Gastrocnemius medialis (tissue), 4 donors: Measurements from ENCODE around the gene UNC5A. TPM values are rescaled to one million over a fixed set of nuclear protein-coding genes. Genes with fewer than 3 reads are reported as not detected.

ENCODE experiments used
- ATAC-seq, 2 donors: fragments of 150-250 bp; one replicate each; pipeline ENCODE4 v1.9.1; 2016
- DNase-seq, 2 donors: peaks; one replicate each; pipeline ENCODE4 v3.0.0-alpha.2; 2019
- H3K27ac ChIP-seq, 4 donors: fragments of 200-600 bp; sonication (generic); 1 replicate in 1 of 4; 2 replicates in 3 of 4; pipeline ENCODE4 v1.5.1; 2016 to 2018; ENCODE audit warnings: mild to moderate bottlenecking in 2 of 4, moderate library complexity in 1 of 4
- H3K27me3 ChIP-seq, 3 donors: fragments of 200-600 bp; sonication (generic) in 2 of 3; 1 replicate in 1 of 3; 2 replicates in 2 of 3; pipeline versions ENCODE4 v1.5.1 to v1.6.0; 2016 to 2019; ENCODE audit warnings: mild to moderate bottlenecking in 1 of 3, moderate library complexity in 1 of 3
- H3K36me3 ChIP-seq, 2 donors: fragments of 200-600 bp; sonication (generic) in 1 of 2; one replicate each; pipeline ENCODE4 v1.5.1; 2017 to 2018
- H3K4me1 ChIP-seq, 2 donors: fragments of 200-600 bp; sonication (generic) in 1 of 2; one replicate each; pipeline ENCODE4 v1.5.1; 2016 to 2017; ENCODE audit warnings: mild to moderate bottlenecking in 2 of 2
- H3K4me3 ChIP-seq, 4 donors: fragments of 200-600 bp; sonication (generic) in 3 of 4; 1 replicate in 1 of 4; 2 replicates in 3 of 4; pipeline ENCODE4 v1.5.1; 2016 to 2019; ENCODE audit warnings: mild to moderate bottlenecking in 2 of 4
- H3K9me3 ChIP-seq, 3 donors: fragments of 200-600 bp; sonication (generic) in 2 of 3; 1 replicate in 1 of 3; 2 replicates in 2 of 3; pipeline ENCODE4 v1.5.1; 2016 to 2019
- CTCF ChIP-seq, 5 experiments: fragments of 450-650 bp in 3 of 5; fragments of 200-600 bp in 2 of 5; sonication (generic) in 2 of 5; IDR thresholded peaks in 4 of 5; conservative IDR thresholded peaks in 1 of 5; 1 replicate in 4 of 5; 2 replicates in 1 of 5; pipeline ENCODE4 v1.5.1; 2016 to 2019; ENCODE audit warnings: antibody characterized with exemption in 5 of 5, mild to moderate bottlenecking in 3 of 5, moderate library complexity in 3 of 5
- POLR2A ChIP-seq, 2 donors: fragments of 450-650 bp; IDR thresholded peaks; one replicate each; pipeline ENCODE4 v1.6.1; 2017; ENCODE audit warnings: antibody characterized with exemption in 2 of 2, mild to moderate bottlenecking in 2 of 2, moderate library complexity in 2 of 2
- in situ Hi-C, 4 donors: fragments of 200-750 bp; cut with MboI; loops; one replicate each; pipeline versions ENCODE4 v1.15.0 to v1.8.0; 2017; ENCODE audit warnings: low sequenced_read_pairs in 4 of 4
- intact Hi-C: fragments of 100-400 bp; cut with DNase I; formaldehyde crosslinking; loops from one replicate; pipeline ENCODE4 v1.15.1; 2023; ENCODE audit warnings: low total_unique reads
- total RNA-seq, 4 donors: library from RNA; depleted of rRNA; stranded (reverse); fragments of >200 nt; gene quantifications; one replicate each; pipeline versions ENCODE4 v1.1.0 to v1.2.3, GENCODE V29; 2016

Gene UNC5A
- total RNA-seq, 4 donors from 2014 or later, result 0.10 to 0.55 TPM; not detected in 2

- H3K4me1 ChIP-seq, result no peaks in the 10 kb centered on the region
- in situ Hi-C loops (no loop called here), intact Hi-C loops (no loop called here)
- no peak overlapping the region for H3K27ac ChIP-seq
- H3K36me3 ChIP-seq, result no peaks in the 10 kb centered on the region
- peaks cover 14 to 56% (median 36%) of the 10 kb centered on the region in 3 donors for H3K27me3 ChIP-seq
- no peak for DNase-seq
- no peaks in the 10 kb centered on the region for H3K9me3 ChIP-seq
- TF ChIP-seq CTCF (IDR thresholded peaks at IDR 0.05 in 4 of 5, conservative IDR thresholded peaks at IDR 0.05 in 1 of 5) (no peak), POLR2A (IDR thresholded peaks at IDR 0.05) (no peak)
- ATAC-seq, result no peak
- H3K4me3 ChIP-seq, result no peak overlapping the region
Observed at GRCh38 chr5:176848651-176849050, 38.3 kb downstream of the UNC5A start.

GRCh38 chr5:176849611-176850227 is 39.4 kb downstream of the UNC5A start:
- ATAC-seq (no peak), DNase-seq (no peak)
- intact Hi-C loops (no loop called here), in situ Hi-C loops (no loop called here)
- Histone ChIP-seq H3K4me3 (no peak overlapping the region), H3K36me3 (no peaks in the 10 kb centered on the region), H3K27me3 (peaks cover 14 to 55% (median 31%) of the 10 kb centered on the region in 3 donors), H3K27ac (no peak overlapping the region), H3K4me1 (no peaks in the 10 kb centered on the region), H3K9me3 (no peaks in the 10 kb centered on the region)
- no peak for TF ChIP-seq POLR2A (IDR thresholded peaks at IDR 0.05)
- no peak for TF ChIP-seq CTCF (IDR thresholded peaks at IDR 0.05 in 4 of 5, conservative IDR thresholded peaks at IDR 0.05 in 1 of 5)

GRCh38 chr5:176850371-176851245 is 40.2 kb downstream of the UNC5A start:
- intact Hi-C loops, result no loop called here
- no peaks in the 10 kb centered on the region for H3K36me3 ChIP-seq
- peaks cover 14 to 48% (median 28%) of the 10 kb centered on the region in 3 donors for H3K27me3 ChIP-seq
- no peak overlapping the region for H3K4me3 ChIP-seq
- no peak for TF ChIP-seq CTCF (IDR thresholded peaks at IDR 0.05 in 4 of 5, conservative IDR thresholded peaks at IDR 0.05 in 1 of 5)
- TF ChIP-seq POLR2A (IDR thresholded peaks at IDR 0.05), result no peak
- in situ Hi-C loops, result no loop called here
- no peaks in the 10 kb centered on the region for H3K4me1 ChIP-seq
- no peaks in the 10 kb centered on the region for H3K9me3 ChIP-seq
- DNase-seq (no peak), ATAC-seq (no peak)
- H3K27ac ChIP-seq, result no peak overlapping the region

- ATAC-seq (no peak), DNase-seq (no peak)
- Histone ChIP-seq H3K9me3 (no peaks in the 10 kb centered on the region), H3K27ac (no peak overlapping the region), H3K27me3 (peaks cover 8 to 41% (median 22%) of the 10 kb centered on the region in 3 donors), H3K36me3 (no peaks in the 10 kb centered on the region), H3K4me1 (no peaks in the 10 kb centered on the region), H3K4me3 (no peak overlapping the region)
- TF ChIP-seq POLR2A (IDR thresholded peaks at IDR 0.05), result no peak
- no peak for TF ChIP-seq CTCF (IDR thresholded peaks at IDR 0.05 in 4 of 5, conservative IDR thresholded peaks at IDR 0.05 in 1 of 5)
- in situ Hi-C loops (no loop called here), intact Hi-C loops (no loop called here)
Observed at GRCh38 chr5:176851380-176851779, 41.0 kb downstream of the UNC5A start.
